HG02678 (cell line): ENCODE results near the gene KPNB1.

ENCODE experiments used
- ATAC-seq: cut with Tn5 transposase; IDR thresholded peaks from one replicate; pipeline ENCODE4 v1.9.1; 2021; ENCODE audit warnings: mild to moderate bottlenecking, moderate library complexity; ENCODE audit not compliant: unreplicated experiment

KPNB1 gene

DNA sequence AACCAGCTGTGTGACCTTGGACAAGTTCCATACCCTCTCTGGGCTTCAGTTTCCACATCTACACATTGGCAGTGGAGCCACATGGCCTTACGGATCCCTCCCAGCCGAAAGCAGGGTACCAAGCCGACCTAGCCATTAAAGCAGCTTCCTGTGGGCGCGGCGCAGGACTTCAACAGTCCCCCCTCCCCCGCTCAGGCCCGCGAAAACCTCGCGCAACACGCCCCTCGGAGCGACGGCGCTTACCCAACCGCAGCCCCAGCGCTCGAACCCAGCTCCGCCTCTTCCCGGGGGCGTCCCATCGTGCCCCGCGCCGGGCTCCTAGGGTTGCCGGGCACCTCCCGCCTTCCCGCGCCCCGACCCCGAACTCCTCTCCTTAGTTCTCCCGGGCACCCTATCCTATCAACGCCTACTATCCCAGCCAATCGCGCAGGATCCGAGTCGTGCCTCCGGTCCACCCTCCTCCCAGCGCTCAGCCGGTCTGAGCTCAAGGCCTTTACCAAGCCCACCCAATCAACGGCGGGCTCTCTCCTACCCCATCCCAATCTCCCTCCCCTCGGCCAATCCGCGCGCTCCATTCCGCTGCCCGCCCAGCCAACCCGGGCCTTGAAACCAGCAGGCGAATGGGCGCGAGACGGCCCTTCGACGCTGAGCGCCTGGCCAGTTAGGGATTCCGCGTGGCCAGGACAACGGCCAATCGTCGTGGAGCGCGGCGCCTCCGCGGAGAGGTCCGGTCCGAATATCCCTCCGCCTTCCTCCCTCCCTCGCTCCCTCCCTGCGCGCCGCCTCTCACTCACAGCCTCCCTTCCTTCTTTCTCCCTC lies at the start of gene KPNB1:
Gene KPNB1, plus strand, starts transcription at position 767 of the 819 bp plus-strand sequence. CDS start 326 bp downstream, outside the sequence.
- ATAC-seq = peak; percentile 82

DNA sequence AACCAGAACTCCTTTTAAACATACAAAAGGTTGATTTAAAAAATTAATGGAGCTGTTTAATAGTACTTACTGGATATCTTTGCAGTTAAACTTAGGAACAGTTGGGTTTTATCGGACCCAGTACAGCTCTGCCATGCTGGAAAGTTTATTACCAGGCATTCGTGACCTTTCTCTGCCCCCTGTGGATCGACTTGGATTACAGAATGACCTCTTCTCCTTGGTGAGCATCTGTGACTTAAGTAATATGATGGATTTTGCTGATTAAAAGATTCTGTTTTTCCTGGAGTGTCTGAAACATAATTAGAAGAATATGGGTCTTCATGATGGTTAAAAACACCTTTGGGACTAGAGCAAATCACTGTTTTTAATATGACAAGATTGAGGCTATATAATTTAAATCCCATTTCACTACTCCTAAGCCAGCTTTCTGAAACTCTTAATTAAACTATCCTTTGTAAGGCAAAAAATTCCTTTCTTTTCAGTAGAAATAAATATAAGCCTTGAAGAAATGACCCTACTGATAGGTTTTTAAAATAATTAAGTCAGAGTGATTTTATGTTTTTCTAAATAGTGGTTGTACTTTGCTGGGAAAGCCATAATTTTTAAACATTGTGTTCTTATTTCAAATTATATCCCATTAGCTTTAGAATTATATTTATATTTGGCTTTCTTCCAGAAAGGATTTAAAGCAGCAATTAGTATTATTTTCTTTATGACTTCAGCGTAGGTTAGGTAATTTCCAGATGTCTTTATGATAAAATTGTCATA lies 45.7 kb upstream of the KPNB1 start:
- no peak for ATAC-seq

DNA sequence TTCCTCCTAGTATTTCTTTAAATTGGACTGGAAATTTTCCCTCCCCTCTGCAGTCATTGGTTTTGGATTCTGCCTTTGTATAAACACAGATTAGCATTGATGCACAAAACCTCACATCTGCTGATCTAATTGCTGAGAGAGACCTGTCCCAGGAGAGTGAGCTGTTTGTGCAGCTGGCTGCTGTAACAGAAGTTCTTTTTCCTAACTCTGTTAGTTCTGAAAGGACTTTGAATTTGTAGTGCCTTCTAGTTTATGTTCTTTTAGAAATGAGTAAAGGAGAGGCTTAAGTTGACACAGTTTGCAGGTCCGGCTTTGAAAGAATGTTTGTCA lies 45.2 kb upstream of the KPNB1 start:
- ATAC-seq = no peak

DNA sequence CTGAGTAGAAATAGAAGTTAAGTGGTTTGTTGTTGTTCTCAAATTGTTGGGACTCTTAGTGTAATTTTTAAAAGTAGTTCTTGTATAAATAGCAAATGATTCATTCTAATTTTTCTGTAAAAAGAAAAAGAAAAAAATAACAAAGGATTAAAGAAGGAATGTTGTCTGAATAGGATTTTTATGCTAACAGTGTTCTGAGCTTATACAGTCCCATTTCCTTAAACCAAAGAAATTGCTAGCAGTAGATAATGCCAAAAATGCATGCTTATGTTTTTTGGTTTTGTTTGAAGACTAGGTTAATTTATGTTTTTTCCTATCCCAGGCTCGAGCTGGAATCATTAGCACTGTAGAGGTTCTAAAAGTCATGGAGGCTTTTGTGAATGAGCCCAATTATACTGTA lies 44.7 kb upstream of the KPNB1 start:
- no peak for ATAC-seq

DNA sequence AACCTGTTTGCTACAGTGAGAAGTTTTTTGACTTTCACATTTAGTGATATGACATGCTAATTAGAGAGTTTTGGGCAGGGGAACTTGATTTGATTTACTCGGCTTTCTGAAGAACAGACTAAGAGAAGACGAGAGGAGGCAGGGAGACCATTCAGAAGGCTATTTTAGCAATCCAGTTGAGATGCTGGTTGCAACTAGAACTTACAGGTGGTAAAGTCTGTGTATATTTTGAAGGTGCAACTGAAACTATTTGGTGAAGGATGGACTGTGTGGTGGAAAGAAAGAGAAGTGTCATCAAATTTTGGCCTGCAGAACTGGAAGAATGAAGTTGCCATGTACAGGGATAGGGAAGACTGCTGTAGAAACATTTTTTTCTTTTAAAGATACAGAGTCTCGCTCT lies 42.2 kb upstream of the KPNB1 start:
- ATAC-seq = no peak

DNA sequence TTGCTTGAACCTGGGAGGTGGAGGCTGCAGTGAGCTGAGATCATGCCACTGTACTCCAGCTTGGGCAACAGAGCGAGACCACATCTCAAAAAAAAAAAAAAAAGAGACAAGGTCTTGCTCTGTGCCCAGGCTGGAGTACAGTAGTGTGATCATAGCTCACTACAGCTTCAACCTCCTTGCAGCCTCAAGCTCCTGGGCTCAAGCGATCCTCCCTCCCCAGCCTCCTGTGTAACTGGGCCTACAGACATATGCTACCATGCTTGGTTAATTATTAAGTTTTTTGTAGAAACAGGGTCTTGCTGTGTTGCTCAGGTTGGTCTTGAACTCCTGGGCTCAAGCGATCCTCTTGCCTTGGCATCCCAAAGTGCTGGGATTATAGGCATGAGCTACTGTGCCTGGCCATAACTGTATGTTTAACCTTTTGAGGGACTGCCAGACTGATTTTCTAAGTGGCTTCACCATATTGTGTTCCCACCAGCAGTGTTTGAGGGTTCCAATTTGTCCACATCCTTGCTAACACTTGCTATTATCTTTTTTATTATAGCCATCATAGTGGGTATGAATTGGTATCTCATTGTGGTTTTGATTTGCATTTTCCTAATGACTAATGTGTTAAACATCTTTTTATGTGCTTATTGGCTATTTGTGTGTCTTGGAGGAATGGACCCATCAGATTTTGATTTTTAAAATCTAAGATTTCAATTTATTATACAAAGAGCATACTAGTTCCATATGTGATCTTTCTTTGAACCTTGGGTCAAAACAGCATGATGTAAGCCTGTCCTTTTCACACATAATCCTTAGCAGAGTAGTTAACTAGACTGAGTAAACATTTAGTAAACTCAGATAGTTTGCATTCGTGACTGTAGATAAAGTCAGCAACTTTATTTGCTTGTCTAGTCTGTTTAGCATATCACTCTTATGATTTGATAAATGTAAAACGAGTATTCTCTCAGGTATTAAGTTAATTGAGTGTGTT lies 38.1 kb upstream of the KPNB1 start:
- no peak for ATAC-seq

DNA sequence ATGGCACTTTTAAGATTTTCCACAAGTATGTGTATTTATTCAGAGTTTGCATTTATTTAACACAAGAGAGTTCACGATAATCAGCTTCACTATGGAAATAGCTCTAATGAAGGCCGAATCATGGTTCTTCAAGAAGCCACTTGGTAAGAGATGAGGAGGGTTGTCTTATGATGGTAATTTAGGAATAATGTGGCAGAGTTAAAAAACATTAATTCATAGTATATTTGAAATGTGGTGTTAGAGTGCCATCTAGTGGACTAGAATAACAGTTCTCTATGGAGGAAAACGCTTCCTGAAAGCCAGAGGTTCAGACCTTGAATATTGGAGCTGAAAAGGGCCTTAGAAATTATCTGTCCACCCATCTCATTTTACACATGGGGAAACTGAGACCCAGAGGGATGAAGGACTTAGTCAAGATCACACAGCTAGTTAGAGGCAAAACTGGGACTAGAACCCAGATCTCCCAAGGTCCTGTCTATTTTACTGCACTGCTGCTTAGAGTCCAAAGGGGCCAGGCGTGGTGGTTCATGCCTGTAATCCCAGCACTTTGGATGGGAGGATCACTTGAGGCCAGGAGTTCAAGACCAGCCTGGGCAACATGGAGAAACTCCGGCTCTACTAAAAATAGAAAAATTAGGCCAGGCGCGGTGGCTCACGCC lies 33.8 kb upstream of the KPNB1 start:
- ATAC-seq = no peak

DNA sequence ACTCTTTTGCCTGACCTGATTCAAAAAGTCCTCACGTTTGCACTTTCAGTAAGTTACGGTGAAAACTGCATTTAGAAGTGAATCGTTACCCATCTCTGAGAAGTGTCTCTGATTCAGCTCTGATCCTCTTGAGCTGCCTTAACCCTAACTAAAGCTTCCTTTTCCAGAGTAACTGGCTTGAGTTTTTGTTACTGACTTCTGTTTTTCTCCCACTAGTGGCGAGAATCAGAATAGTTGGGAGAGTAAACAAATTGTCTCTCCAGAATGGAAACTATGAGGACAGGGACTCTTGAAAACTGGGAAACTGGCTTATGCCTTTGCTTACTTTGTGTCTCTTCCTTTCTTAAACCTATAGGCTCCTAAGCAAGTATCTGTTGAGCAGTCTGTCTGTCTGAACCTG lies 31.3 kb upstream of the KPNB1 start:
- ATAC-seq = no peak

DNA sequence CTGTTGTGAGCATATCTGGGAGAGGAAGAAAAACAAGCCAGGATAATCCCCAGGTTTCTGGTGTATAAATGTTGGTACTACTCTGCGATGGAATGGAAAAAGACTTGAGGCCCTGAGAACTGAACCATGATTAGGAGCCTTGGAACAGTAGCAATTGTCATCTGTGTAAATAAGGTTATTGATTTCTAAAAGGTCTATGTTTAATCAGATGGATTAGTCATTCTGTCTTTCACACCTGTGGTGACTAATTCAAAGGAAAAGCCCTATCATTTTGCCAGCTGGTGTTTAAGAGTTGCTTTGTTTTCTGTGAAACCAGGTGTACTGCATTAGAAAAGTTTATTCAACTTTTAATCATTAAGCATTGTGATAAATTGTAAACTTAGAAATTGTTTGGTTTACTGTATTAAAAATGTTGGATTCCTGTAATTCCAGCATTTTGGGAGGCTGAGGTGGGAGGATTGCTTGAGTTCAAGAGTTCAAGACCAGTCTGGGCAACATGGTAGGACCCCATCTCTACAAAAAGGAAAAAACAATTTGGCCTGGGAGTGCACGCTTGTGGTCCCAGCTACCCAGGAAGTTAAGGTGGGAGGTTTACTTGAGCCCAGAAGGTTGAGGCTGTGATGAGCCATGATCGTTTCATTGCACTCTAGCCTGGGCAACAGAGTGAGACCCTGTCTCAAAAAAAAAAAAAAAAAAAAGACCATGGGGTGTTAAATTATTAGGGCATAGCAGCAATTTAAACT lies 29.0 kb upstream of the KPNB1 start:
- ATAC-seq = no peak

DNA sequence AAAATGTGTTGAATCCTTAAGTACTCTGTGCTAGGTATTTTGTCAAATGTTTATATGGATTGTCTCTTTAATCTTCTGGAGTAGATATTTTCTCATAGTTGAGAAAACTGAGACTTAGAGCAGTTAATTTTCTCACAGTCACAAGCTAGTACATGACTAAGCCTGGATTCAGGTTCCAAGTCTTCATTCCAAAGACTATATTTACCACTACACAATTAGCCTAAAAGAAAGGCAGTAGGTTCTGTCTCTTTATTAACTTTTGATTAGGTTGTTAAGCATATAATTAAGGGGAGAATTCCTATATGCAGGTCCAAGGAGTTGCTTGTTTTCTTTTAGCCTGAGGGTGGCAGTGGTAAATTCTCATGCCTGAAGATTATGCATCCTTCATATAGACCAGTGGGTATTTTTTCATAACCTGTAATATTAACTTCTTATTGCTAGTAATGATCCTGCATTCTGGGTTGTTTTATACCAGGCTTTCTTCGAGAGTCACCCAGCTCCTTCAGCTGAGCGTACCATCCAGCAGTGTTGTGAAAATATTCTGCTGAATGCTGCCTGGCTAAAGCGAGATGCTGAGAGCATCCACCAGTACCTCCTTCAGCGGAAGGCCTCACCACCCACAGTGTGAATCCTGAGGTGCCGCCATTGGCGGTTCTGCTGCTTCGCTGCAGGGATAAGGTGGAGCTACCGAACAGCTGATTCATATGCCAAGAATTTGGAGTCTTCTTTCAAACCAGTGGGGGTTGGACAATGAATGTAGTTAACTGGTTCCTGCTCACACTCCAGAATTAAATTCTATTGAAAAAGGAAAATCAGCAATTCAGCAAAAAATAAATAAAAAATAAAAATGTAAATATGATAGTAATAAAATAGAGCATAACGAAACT lies 28.2 kb upstream of the KPNB1 start:
- ATAC-seq = no peak

DNA sequence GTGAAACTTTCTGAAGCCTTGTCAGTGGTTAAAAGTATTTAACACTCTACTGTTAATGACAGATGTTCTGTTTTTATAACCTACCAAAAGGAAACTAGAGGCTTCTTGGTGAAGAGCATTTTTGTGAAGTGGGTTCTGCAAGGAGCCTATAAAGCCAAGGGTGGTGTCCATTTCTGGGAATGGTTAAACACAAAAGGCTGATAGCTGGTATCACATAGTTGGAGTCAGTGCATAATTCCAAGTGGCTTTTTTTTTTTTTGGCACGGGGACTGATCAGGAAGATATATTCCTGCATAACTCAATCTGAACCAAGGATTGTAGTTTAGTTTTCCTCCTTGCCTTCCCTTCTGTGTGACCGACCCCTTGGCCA lies 27.6 kb upstream of the KPNB1 start:
- ATAC-seq = no peak

DNA sequence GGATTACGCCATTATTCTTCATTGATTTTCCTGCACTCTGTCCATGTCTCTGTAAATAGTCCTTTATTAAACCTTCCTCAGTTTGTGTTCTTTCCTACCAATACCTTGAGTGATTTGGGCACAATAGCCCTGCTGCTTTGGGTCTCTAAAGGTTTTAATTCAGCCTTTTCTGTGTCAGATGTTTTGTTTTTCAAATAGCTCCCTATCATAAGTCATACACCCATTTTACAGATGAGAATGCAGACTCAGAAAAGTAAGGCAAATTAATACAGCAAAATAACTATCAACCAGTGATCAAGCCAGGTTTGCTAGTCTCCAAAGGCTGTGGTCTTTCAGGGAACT lies 25.0 kb upstream of the KPNB1 start:
- no peak for ATAC-seq

DNA sequence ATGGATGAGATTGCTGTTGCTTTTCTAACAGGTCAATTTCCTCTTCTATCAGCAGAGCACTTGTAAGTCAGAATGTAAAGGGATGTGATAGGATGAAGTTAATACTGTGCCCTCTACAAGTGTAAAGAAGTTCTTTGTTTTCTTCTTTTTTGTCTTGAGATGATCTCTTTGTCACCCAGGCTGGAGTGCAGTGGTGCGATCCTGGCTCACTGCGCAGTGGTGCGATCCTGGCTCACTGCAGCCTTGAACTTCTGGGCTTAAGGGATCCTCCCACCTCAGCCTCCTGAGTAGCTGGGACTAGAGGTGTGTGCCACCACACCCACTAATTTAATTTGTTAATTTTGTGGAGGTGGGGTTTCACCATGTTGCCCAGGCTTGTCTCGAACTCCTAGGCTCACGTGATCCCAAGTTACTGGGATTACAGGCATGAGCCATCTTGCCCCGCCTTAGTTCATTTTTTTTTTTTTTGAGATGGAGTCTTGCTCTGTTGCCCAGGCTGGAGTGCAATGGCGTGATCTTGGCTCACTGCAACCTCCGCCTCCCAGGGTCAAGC lies 21.6 kb upstream of the KPNB1 start:
- ATAC-seq = no peak

DNA sequence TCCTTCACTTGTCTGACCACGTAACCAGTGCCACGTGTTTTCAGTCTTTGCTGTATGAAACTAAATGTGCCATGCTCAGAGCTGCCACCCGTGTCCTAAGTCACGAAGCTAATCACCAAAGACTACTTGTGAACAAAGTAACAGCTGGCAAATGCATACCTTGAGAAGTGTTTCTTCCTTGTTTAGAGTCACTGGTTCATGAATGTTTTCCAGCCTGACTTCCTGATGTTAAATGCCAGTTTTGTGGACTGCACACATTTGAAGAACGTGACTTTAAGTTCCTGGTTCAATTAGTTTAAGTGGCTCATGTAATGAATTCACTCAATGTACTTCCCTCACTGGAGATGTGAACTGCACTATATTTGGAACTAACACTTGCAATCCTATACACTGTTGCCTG lies 19.9 kb upstream of the KPNB1 start:
- no peak for ATAC-seq

DNA sequence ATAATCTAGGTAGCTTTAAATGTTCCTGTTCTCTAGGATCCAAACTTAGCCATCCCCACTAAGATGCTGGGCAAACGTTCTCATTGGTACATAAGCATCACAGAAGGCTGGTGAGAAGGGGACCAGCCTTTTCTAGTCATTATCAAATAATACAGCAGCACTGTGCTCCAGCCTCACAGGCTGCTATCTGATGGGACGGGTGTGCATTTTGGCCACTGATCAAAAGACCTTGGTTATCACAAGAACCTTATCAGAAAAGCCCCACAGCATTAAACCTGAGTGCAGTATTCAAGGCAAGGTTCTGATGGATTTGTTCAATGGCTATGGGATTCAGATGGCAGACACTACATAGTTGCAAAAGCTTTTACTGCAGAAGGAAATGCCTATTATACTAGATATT lies 19.1 kb upstream of the KPNB1 start:
- no peak for ATAC-seq

DNA sequence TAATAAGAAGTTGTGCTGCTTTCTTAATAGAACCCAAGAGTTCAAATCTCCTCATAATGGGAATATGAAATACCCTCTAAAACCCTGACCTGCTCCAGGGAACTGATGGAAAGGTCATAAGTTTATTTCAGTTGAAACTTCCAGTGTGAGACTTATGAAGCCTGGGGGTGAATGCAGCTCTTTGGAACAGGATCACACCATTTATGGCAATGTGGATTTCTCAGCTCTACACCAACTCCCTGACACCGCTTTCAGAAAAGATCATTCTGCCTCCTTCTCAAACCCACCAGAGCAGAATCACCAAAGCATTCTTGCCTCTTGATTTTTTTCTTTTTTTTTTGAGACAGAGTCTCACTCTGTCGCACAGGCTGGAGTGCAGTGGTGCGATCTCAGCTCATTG lies 16.7 kb upstream of the KPNB1 start:
- no peak for ATAC-seq

DNA sequence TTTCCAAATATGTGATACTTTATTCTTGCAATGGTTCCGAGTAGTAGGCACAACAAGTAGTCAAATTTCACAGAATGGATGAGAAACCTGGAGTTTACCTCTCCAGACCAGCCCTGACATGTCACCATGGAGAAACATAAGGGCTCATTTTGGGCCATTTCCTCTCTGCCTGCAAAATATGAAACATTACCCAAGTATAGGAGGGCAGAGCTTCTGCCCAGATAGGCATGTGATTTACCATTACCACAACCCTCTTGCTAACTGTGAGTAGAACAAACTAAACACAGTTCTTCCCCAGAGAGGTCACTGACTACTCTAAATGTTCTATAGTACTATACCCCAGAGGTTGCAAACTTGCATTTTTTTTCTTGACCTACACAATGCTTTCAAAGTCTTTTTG lies 15.7 kb upstream of the KPNB1 start:
- ATAC-seq = no peak

DNA sequence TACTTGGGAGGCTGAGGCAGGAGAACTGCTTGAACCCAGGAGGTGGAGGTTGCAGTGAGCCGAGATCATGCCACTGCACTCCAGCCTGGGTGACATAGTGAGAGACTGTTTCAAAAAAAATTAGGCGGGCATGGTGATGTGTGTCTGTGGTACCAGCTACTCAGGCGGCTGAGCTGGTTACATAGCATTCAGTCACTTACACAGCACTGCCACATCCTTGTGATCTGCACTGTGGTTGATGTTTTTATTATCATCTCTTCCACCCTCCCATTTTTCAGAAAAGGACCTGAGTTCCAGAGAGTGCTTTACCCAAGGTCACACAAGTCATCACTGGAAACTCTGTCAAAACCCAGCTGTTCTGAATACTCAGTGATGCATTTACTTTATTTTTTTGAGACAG lies 14.8 kb upstream of the KPNB1 start:
- no peak for ATAC-seq

DNA sequence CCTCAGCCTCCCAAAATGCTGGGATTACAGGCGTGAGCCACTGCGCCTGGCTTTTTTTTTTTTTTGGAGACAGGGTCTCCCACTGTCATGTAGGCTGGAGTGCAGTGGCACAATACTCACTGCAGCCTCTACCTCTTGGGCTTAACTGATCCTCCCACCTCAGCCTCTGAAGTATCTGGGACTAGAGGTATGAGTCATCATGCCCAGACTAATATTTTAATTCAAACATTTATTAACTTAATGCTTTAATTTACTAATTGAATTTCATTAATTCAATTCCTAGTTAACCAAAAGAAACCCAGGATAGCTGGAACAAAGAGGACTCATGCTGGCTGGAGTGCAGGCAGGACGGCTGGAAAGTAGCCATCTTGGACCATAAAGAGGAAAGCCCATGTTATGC lies 14.0 kb upstream of the KPNB1 start:
- no peak for ATAC-seq
